ENCODE data around the gene NOS3.

Gene NOS3

DNA sequence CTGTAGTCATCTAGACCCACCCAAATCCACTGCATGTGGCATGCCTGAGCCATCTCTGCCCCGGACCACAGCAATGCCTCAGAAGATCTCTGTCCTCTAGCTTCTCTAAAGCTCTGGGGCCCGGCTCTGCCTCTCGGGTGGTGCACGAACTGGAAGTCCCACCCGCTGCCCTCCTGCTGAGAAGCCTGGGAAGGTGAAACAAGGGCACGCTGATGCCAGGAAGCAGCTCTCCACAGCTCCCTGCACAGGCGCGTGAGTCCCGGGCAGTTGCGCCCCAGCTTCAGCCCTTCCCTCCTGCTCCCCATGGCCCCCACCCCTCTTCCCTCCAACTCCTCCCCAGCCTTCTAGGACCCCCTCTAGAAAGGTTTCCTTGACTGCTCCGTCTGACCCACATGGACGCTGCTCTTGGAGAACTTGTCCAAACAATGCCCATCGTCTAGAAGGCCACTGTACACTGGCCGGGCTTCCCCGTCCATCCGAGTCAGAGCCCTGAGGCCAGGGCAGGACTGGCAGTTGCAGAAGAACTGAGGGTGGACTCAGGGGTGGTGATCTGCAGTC is 25.5 kb upstream of the NOS3 start:
- no peak for DNase-seq

DNA sequence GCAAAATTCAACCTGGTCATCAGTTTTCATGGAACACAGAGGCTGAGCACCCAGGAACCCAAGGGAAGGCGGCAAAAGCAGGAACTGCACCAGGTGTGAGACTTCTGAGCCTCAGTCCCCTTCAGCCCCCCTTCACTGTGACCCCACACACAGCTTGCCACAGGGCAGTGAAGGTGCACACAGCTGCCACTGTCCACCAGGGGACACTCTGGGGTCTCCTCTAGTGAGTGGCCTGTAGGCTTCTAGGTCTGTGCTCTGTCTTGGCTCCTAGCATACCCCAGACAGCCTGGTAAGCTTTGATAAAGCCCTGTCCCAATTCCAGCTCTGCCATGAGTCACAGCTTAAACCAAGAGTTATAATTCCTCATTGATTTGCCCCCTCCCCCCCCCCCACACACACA is 24.8 kb upstream of the NOS3 start:
- DNase-seq, result no peak

- no peak for DNase-seq
Measured at GRCh38 chr7:150967349-150967748, 23.5 kb upstream of the NOS3 start.

DNA sequence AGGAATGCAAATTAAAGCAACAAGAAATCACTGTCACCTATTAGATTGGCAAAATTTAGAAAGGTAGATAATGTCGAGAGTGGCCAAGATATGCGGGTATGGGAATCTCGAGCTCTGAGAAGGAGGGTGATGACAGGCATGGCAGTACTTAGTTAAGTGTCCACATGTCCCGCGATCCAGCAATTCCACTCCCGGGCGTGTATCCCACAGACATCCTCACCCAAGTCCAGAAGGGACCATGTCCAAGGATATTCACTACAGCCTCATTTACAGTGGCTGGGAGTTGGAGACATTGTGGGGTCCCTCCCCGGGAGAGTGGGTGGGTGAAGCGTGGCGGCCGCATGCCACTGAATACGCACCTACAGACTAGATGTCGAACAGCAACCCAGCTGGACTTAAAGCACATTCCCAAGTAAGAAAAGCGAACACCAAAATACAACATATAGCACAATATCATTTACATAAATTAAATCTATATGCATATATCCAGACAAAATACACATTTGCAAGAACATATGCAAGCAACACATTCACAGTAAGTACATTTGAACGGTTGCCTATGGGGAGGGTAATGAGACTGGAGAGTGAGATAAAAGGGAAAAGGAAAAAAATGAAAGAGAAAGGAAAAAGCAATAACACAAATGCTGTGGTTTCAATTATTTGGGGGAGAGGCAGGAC is 22.6 kb upstream of the NOS3 start:
- DNase-seq, result no peak

DNA sequence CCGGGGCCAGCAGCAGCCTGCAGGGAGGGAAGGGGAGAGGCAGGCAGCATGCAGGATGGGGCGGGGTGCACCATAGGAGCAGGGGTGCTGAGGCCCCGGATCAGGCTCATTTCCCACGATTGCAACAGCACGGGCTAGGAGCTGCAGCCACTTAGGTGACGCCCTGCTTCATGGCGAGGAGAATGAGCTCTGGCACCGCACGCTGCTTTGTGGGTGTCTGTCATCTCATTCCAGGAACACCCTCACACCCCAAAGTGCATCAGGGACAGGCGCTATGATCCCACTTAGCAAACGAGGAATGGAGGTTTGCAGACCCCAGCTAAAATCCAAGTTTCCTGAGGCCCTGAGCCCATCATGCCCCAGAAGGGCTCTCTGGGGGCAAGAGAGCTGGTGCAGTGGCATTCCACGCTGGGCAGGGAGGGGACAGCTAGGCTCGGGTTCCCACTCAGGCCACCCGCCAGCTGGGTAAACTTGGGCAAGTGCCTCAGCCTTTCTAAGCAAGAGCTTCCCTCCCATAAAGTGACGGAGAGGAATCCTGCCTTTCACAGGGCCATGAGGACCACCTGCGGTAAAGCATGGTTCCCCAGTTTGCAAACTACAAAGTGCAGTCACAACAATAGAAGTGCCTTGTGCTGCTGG is 22.0 kb upstream of the NOS3 start:
- no peak for DNase-seq

GRCh38 chr7:150969475-150969874 is 21.3 kb upstream of the NOS3 start:
- no peak for DNase-seq

DNA sequence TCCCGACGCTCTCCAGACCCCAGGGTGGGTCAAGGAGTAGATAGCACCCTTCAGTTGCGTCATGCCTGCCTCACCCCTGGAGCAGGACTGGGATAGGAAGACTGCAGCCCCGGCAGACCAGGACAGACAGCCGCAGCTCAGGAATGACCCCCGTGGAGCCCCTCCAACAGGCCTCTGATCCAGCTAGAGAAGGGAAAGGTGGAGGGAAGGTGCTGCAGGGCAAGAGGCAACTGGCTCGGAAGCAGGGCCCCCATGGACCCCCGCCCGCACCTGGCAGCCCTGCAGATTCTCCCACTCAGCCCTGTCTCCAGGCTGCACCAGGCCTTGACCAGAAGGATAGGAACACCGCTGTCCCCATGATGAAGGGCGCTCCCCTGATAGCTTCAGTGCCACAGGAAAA is 20.4 kb upstream of the NOS3 start:
- DNase-seq, result no peak

- DNase-seq, result no peak
Measured at GRCh38 chr7:150971242-150972022, 19.4 kb upstream of the NOS3 start.

GRCh38 chr7:150972023-150972468 is 18.8 kb upstream of the NOS3 start:
- DNase-seq, result no peak

GRCh38 chr7:150972741-150973140 is 18.1 kb upstream of the NOS3 start:
- no peak for DNase-seq

- no peak for DNase-seq
Measured at GRCh38 chr7:150973571-150974451, 17.0 kb upstream of the NOS3 start.

GRCh38 chr7:150974468-150975391 is 16.1 kb upstream of the NOS3 start:
- DNase-seq, result peak; percentile 78

DNA sequence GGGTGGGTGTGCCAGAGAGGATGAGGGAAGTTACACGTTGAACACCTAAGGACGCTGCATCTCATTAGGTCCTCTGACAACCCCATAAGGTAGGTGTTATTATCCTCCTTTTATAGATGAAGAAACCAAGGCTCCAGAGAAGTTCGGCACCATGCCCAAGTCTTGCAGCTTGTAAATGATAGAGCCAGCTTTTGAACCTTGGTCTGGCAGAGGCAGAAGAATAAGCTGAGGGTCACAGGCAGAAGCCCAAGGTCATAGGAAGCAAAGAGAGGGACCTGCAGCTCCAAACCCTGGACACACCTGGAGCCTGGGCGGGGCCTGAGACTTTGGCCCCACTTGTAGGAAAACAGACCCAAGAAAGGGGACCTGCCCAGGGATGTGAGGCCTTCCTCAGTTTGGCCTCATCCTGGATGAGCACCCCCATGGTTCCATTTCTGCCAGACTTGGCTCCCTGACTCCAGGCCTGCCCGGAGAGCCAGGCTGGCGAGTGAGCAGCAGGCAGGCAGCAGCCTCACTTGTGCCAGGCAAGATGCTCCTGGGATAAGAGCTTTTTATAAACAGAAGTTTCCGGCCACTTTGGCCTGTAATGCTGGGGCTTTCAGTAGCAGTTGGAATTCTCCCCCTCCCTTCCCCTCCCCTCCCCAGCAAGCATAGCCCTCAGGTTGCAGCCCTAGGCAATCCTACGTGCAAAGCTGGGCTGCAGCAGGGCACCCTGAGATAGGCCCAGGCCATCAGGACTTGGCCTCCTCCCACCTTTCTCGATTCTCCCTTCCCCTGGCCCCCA is 15.1 kb upstream of the NOS3 start:
- DNase-seq, result no peak

- no peak for DNase-seq
Measured at GRCh38 chr7:150976529-150977381, 14.1 kb upstream of the NOS3 start.

GRCh38 chr7:150977382-150978125 is 13.3 kb upstream of the NOS3 start:
- DNase-seq, result no peak

- no peak for DNase-seq
Measured at GRCh38 chr7:150978126-150978789, 12.6 kb upstream of the NOS3 start, which contains the start of gene KCNH2. TSS of gene KCNH2 (minus strand) at chr7:150978321. CDS start at chr7:150977913, 408 bp downstream.

- DNase-seq, result no peak
Measured at GRCh38 chr7:150979713-150980390, 11.0 kb upstream of the NOS3 start.

- DNase-seq, result no peak
Measured at GRCh38 chr7:150980663-150981062, 10.2 kb upstream of the NOS3 start.
